Brain microvascular endothelial cell (primary cell): ENCODE measurements around the gene SLC4A1AP.

ENCODE experiments used
- DNase-seq: peaks from one replicate; pipeline ENCODE4 v3.0.0-alpha.2; 2020
- H3K27ac ChIP-seq: fragments of 250-450 bp; sonication (Bioruptor Pico); 2 replicates; pipeline ENCODE4 v1.5.1; 2020; ENCODE audit warnings: mild to moderate bottlenecking, moderate library complexity
- H3K27me3 ChIP-seq: fragments of 250-450 bp; sonication (Bioruptor Pico); replicated peaks from 2 replicates; pipeline ENCODE4 v1.5.1; 2020; ENCODE audit warnings: mild to moderate bottlenecking
- H3K36me3 ChIP-seq: fragments of 250-450 bp; sonication (Bioruptor Pico); replicated peaks from 2 replicates; pipeline ENCODE4 v1.5.1; 2020; ENCODE audit warnings: mild to moderate bottlenecking
- H3K4me3 ChIP-seq: 2 replicates; pipeline ENCODE4 v1.5.1; 2011; ENCODE audit warnings: low read depth, mild to moderate bottlenecking, control low read depth, low read length, moderate library complexity
- CTCF ChIP-seq: IDR thresholded peaks from 2 replicates; pipeline ENCODE4 v1.5.1; 2011; ENCODE audit warnings: low read depth, mild to moderate bottlenecking, moderate library complexity, low read length, control low read depth, inconsistent platforms; ENCODE audit errors: missing control alignments
- in situ Hi-C: cut with HindIII; loops from 2 replicates; pipeline ENCODE4 v1.10.0; 2017; ENCODE audit warnings: low sequenced_read_pairs, low pct_ligation_motif_present

SLC4A1AP gene

GRCh38 chr2:27739058-27739373 is 75.3 kb downstream of the SLC4A1AP start:
- Histone ChIP-seq H3K27ac (no peak overlapping the region), H3K36me3 (no peaks in the 10 kb centered on the region), H3K4me3 (no peak overlapping the region), H3K27me3 (no peaks in the 10 kb centered on the region)
- no peak for TF ChIP-seq CTCF
- in situ Hi-C loops, result no loop called here
- DNase-seq, result no peak

GRCh38 chr2:27741673-27742072 is 78.0 kb downstream of the SLC4A1AP start:
- H3K36me3 ChIP-seq, result no peaks in the 10 kb centered on the region
- no peak overlapping the region for H3K27ac ChIP-seq
- no peak for DNase-seq
- in situ Hi-C loops, result no loop called here
- no peaks in the 10 kb centered on the region for H3K27me3 ChIP-seq
- H3K4me3 ChIP-seq, result no peak overlapping the region
- TF ChIP-seq CTCF, result no peak

- in situ Hi-C loops, result no loop called here
- Histone ChIP-seq H3K4me3 (no peak overlapping the region), H3K27ac (no peak overlapping the region), H3K27me3 (no peaks in the 10 kb centered on the region), H3K36me3 (no peaks in the 10 kb centered on the region)
- no peak for DNase-seq
- TF ChIP-seq CTCF, result no peak
These were observed 78.9 kb downstream of the SLC4A1AP start for GRCh38 chr2:27742571-27742970.
